Measurements from ENCODE around the gene PPM1D.

PPM1D gene

DNA sequence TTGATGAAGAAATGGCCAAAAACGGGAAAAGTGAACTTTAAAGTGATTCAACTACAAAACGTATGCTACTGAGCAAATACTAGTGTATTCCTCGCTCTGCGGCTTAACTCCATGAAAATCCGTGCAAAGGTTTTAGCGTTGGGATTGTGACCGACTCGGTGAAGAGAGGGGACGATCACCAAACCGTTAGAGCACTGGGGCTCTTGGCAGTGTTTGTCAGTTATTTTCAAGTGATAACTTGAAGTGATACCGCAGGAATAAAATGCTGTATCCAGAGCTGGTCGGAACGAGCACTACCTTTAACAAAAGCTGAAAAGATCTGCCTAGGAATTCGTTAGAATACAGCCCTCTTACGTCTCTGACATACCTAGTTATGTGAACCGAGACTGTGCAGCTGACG lies 773 bp upstream of the PPM1D start:
- Histone ChIP-seq H3K4me3 (ENCODE audit: low read length, poor library complexity, severe bottlenecking) (peak overlapping the region; percentile 88), H3K9ac (ENCODE audit: low read depth, low read length, poor library complexity, severe bottlenecking) (peak overlapping the region; percentile 95), H3K4me1 (ENCODE audit: insufficient read depth, low read length, poor library complexity, severe bottlenecking) (peaks cover 34% of the 10 kb centered on the region), H3K9me3 (ENCODE audit: insufficient read depth, low read depth, low read length) (no peaks in the 10 kb centered on the region), H2AFZ (ENCODE audit: low read length) (peak overlapping the region; percentile 90), H3K79me2 (ENCODE audit: insufficient read depth, low read length) (peaks cover 41% of the 10 kb centered on the region), H3K9me2 (replicated peaks; ENCODE audit: low read depth, low read length) (no peaks in the 10 kb centered on the region), H3K4me2 (ENCODE audit: low read depth, low read length, poor library complexity, severe bottlenecking) (peak overlapping the region; percentile 87), H3F3A (ENCODE audit: low read depth) (no peaks in the 10 kb centered on the region; the same call in 1 of the 2 replicates), H3K36me3 (ENCODE audit: insufficient read depth, low read length) (no peaks in the 10 kb centered on the region), H3K27me3 (ENCODE audit: insufficient read depth, low read length, poor library complexity, severe bottlenecking) (peaks cover 8% of the 10 kb centered on the region), H4K20me1 (ENCODE audit: insufficient read depth, low read length, poor library complexity, severe bottlenecking) (peaks cover 35% of the 10 kb centered on the region)
- TF ChIP-seq, protein P1, sequence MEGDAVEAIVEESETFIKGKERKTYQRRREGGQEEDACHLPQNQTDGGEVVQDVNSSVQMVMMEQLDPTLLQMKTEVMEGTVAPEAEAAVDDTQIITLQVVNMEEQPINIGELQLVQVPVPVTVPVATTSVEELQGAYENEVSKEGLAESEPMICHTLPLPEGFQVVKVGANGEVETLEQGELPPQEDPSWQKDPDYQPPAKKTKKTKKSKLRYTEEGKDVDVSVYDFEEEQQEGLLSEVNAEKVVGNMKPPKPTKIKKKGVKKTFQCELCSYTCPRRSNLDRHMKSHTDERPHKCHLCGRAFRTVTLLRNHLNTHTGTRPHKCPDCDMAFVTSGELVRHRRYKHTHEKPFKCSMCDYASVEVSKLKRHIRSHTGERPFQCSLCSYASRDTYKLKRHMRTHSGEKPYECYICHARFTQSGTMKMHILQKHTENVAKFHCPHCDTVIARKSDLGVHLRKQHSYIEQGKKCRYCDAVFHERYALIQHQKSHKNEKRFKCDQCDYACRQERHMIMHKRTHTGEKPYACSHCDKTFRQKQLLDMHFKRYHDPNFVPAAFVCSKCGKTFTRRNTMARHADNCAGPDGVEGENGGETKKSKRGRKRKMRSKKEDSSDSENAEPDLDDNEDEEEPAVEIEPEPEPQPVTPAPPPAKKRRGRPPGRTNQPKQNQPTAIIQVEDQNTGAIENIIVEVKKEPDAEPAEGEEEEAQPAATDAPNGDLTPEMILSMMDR (conservative IDR thresholded peaks at IDR 0.05; ENCODE audit: low read length): no peak
- no peak for TF ChIP-seq EZH2phosphoT487 (IDR thresholded peaks at IDR 0.05; ENCODE audit: borderline replicate concordance)

DNA sequence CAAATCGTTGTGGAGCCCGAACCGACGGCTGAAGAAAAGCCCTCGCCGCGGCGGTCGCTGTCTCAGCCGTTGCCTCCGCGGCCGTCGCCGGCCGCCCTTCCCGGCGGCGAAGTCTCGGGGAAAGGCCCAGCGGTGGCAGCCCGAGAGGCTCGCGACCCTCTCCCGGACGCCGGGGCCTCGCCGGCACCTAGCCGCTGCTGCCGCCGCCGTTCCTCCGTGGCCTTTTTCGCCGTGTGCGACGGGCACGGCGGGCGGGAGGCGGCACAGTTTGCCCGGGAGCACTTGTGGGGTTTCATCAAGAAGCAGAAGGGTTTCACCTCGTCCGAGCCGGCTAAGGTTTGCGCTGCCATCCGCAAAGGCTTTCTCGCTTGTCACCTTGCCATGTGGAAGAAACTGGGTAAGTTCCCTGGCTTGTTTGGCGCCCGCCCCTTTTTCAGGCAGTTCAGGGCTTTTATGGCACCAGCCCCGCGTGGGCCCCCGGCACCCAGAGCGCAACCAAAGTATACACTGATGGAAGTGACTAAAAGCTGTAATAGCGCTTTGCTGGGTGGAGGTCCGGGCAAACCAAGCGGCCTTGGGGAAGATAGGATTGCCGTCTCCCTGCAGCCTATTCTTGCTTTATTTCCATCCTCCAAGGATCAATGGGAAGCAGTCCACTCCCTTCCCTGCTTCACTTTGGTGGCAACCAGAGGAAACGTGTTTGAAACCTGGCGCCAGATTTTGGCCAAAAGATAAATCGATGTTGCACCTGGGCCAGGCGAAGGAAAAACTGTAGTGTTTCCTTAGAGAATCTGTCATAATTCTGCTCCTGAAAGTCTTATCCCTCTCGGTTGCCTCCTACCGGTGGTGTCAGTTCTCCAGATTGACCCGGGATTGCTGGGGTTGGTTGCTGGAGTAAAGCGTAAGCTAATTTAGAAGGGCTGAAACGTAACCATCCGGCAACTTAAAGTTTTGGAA lies 775 bp downstream of the PPM1D start:
- TF ChIP-seq, protein P1 (conservative IDR thresholded peaks at IDR 0.05; ENCODE audit: low read length): peak; percentile 80
- no peak for TF ChIP-seq EZH2phosphoT487 (IDR thresholded peaks at IDR 0.05; ENCODE audit: borderline replicate concordance)
- no peaks in the 10 kb centered on the region for H3K9me2 ChIP-seq (replicated peaks; ENCODE audit: low read depth, low read length)
- peaks cover 57% of the 10 kb centered on the region for H3K79me2 ChIP-seq (ENCODE audit: insufficient read depth, low read length)
- H3F3A ChIP-seq (ENCODE audit: low read depth): no peaks in the 10 kb centered on the region; the same call in 1 of the 2 replicates
- H3K9ac ChIP-seq (ENCODE audit: low read depth, low read length, poor library complexity, severe bottlenecking): peak overlapping the region; percentile 95
- peaks cover 8% of the 10 kb centered on the region for H3K27me3 ChIP-seq (ENCODE audit: insufficient read depth, low read length, poor library complexity, severe bottlenecking)
- H2AFZ ChIP-seq (ENCODE audit: low read length): peak overlapping the region; percentile 75
- peak overlapping the region; percentile 88 for H3K4me2 ChIP-seq (ENCODE audit: low read depth, low read length, poor library complexity, severe bottlenecking)
- peaks cover 49% of the 10 kb centered on the region for H4K20me1 ChIP-seq (ENCODE audit: insufficient read depth, low read length, poor library complexity, severe bottlenecking)
- H3K36me3 ChIP-seq (ENCODE audit: insufficient read depth, low read length): no peaks in the 10 kb centered on the region
- peak overlapping the region; percentile 88 for H3K4me3 ChIP-seq (ENCODE audit: low read length, poor library complexity, severe bottlenecking)
- H3K4me1 ChIP-seq (ENCODE audit: insufficient read depth, low read length, poor library complexity, severe bottlenecking): peaks cover 45% of the 10 kb centered on the region
- H3K9me3 ChIP-seq (ENCODE audit: insufficient read depth, low read depth, low read length): no peaks in the 10 kb centered on the region

- H3K4me1 ChIP-seq (ENCODE audit: insufficient read depth, low read length, poor library complexity, severe bottlenecking): peaks cover 54% of the 10 kb centered on the region
- H2AFZ ChIP-seq (ENCODE audit: low read length): no peak overlapping the region
Measured at GRCh38 chr17:60601447-60602384, 1.7 kb downstream of the PPM1D start.

More at GRCh38 chr17:60601447-60602384, 1.7 kb downstream of the PPM1D start:
- Histone ChIP-seq H3K79me2 (ENCODE audit: insufficient read depth, low read length) (peaks cover 66% of the 10 kb centered on the region), H3F3A (ENCODE audit: low read depth) (no peaks in the 10 kb centered on the region; the same call in 1 of the 2 replicates), H3K4me2 (ENCODE audit: low read depth, low read length, poor library complexity, severe bottlenecking) (peak overlapping the region; percentile 88), H3K9me2 (replicated peaks; ENCODE audit: low read depth, low read length) (no peaks in the 10 kb centered on the region), H3K9ac (ENCODE audit: low read depth, low read length, poor library complexity, severe bottlenecking) (peak overlapping the region; percentile 95), H3K36me3 (ENCODE audit: insufficient read depth, low read length) (no peaks in the 10 kb centered on the region), H3K4me3 (ENCODE audit: low read length, poor library complexity, severe bottlenecking) (peak overlapping the region; percentile 88), H3K27me3 (ENCODE audit: insufficient read depth, low read length, poor library complexity, severe bottlenecking) (peaks cover 8% of the 10 kb centered on the region), H4K20me1 (ENCODE audit: insufficient read depth, low read length, poor library complexity, severe bottlenecking) (peaks cover 59% of the 10 kb centered on the region), H3K9me3 (ENCODE audit: insufficient read depth, low read depth, low read length) (no peaks in the 10 kb centered on the region)
- TF ChIP-seq, protein P1 (conservative IDR thresholded peaks at IDR 0.05; ENCODE audit: low read length): no peak
- no peak for TF ChIP-seq EZH2phosphoT487 (IDR thresholded peaks at IDR 0.05; ENCODE audit: borderline replicate concordance)

Measured in Loucy (cell line).